HepG2 (cell line): ENCODE data around the gene PIK3R1. TPM values are rescaled to one million over a fixed set of nuclear protein-coding genes. Genes with fewer than 3 reads are reported as not detected.

ENCODE experiments used
- ARNT2 ChIP-seq: sonication (generic); formaldehyde crosslinking; IDR thresholded peaks from 2 replicates; pipeline ENCODE4 v1.8.0; 2022; ENCODE audit warnings: mild to moderate bottlenecking, low read depth, missing genetic modification reagents, moderate library complexity
- CEBPG ChIP-seq: IDR thresholded peaks from 2 replicates; pipeline ENCODE4 v1.6.1; 2016
- DNMT3B ChIP-seq: conservative IDR thresholded peaks from 2 replicates; pipeline ENCODE4 v1.6.1; 2016; ENCODE audit warnings: missing biosample characterization, control low read depth
- FOXJ3 ChIP-seq: sonication (generic); formaldehyde crosslinking; IDR thresholded peaks from 2 replicates; pipeline ENCODE4 v1.4.0; 2020; ENCODE audit warnings: missing genetic modification reagents, mild to moderate bottlenecking, borderline replicate concordance
- GATAD2A ChIP-seq: IDR thresholded peaks from 2 replicates; pipeline ENCODE4 v1.6.1; 2016
- HOXA3 ChIP-seq: sonication (generic); formaldehyde crosslinking; IDR thresholded peaks from 2 replicates; pipeline ENCODE4 v1.5.0; 2020; ENCODE audit warnings: missing genetic modification reagents
- KLF11 ChIP-seq: IDR thresholded peaks from 2 replicates; pipeline ENCODE4 v1.6.1; 2016; ENCODE audit warnings: missing compliant biosample characterization
- KMT2A ChIP-seq: sonication (generic); formaldehyde crosslinking; IDR thresholded peaks from 2 replicates; pipeline ENCODE4 v1.4.0; 2020; ENCODE audit warnings: missing genetic modification reagents
- MTERF4 ChIP-seq: sonication (generic); formaldehyde crosslinking; IDR thresholded peaks from 2 replicates; pipeline ENCODE4 v1.8.0; 2023; ENCODE audit warnings: mild to moderate bottlenecking, missing genetic modification reagents
- PHF5A ChIP-seq: IDR thresholded peaks from one replicate; pipeline ENCODE4 v1.6.1; 2018; ENCODE audit warnings: low read depth, missing genetic modification reagents; ENCODE audit not compliant: unreplicated experiment
- RXRB ChIP-seq: IDR thresholded peaks from 2 replicates; pipeline ENCODE4 v1.6.1; 2016; ENCODE audit warnings: borderline replicate concordance, missing genetic modification reagents, missing compliant biosample characterization
- YEATS4 ChIP-seq: sonication (generic); formaldehyde crosslinking; IDR thresholded peaks from 2 replicates; pipeline ENCODE4 v1.4.0; 2020; ENCODE audit warnings: missing genetic modification reagents, borderline replicate concordance
- ZBTB39 ChIP-seq: sonication (generic); formaldehyde crosslinking; IDR thresholded peaks from 2 replicates; pipeline ENCODE4 v1.5.0; 2020; ENCODE audit warnings: missing genetic modification reagents
- ZGPAT ChIP-seq: IDR thresholded peaks from 2 replicates; pipeline ENCODE4 v1.6.1; 2016; ENCODE audit warnings: mild to moderate bottlenecking
- ZNF441 ChIP-seq: sonication (generic); formaldehyde crosslinking; IDR thresholded peaks from 2 replicates; pipeline ENCODE4 v1.7.0; 2021; ENCODE audit warnings: missing genetic modification reagents, borderline replicate concordance
- ZNF574 ChIP-seq: sonication (generic); formaldehyde crosslinking; IDR thresholded peaks from 2 replicates; pipeline ENCODE4 v1.4.0; 2020; ENCODE audit warnings: missing genetic modification reagents
- ZNF609 ChIP-seq: sonication (generic); formaldehyde crosslinking; IDR thresholded peaks from 2 replicates; pipeline ENCODE4 v1.4.0; 2020; ENCODE audit warnings: mild to moderate bottlenecking, missing genetic modification reagents, borderline replicate concordance
- ZNF616 ChIP-seq: sonication (generic); formaldehyde crosslinking; IDR thresholded peaks from 2 replicates; pipeline ENCODE4 v1.5.0; 2020; ENCODE audit warnings: low read depth, mild to moderate bottlenecking, missing genetic modification reagents
- polyA plus RNA-seq, 8 experiments: library from polyadenylated mRNA; depleted of rRNA in 3 of 8; stranded (reverse) in 7 of 8; unstranded in 1 of 8; fragments of >200 nt; fragmentation: Illumina TruSeq in 4 of 8; extraction: Trizol in 4 of 8; gene quantifications; 2 replicates each; pipeline versions ENCODE4 v1.2.1 to v1.2.3, GENCODE V29; 2011 to 2016; ENCODE audit warnings: low read depth in 4 of 8, missing spikeins in 1 of 8, mixed read lengths in 1 of 8; ENCODE audit not compliant: insufficient read depth in 1 of 8
- total RNA-seq, 5 experiments: library from RNA; depleted of rRNA; stranded (reverse); fragments of >200 nt; fragmentation: Illumina TruSeq; extraction: Trizol; gene quantifications; 2 replicates each; pipeline ENCODE4 v1.2.3, GENCODE V29; 2016; ENCODE audit warnings: low read depth in 1 of 5

Gene PIK3R1
- total and polyA plus RNA-seq, 2 of the 13 experiments (the other 11 are each of a cell fraction or from before 2014, with no cell fraction given), result 8.4 to 21.3 TPM

- TF ChIP-seq ZNF609, result peak; percentile 94; the same call in 1 of the 2 replicates
- TF ChIP-seq FOXJ3 (CRISPR knock-in tag), result peak; percentile 94; the same call in 1 of the 2 replicates
- TF ChIP-seq ZBTB39, result peak; percentile 77; the same call in 1 of the 2 replicates
- TF ChIP-seq YEATS4 (CRISPR knock-in tag), result peak; percentile 48; the same call in 1 of the 2 replicates
- peak; percentile 81 for TF ChIP-seq ZNF574 (CRISPR knock-in tag)
- TF ChIP-seq RXRB (CRISPR knock-in tag), result peak; percentile 96
- TF ChIP-seq GATAD2A (CRISPR knock-in tag), result peak; percentile 99
- TF ChIP-seq ARNT2, result 0 out of 2 replicates have a peak, but pooled peaks have one; percentile 54
- 0 out of 2 replicates have a peak, but pooled peaks have one; percentile 31 for TF ChIP-seq DNMT3B
- TF ChIP-seq CEBPG (CRISPR knock-in tag), result peak; percentile 96
- no peak for TF ChIP-seq MTERF4 (CRISPR knock-in tag)
- TF ChIP-seq ZNF616 (CRISPR knock-in tag), result no peak
- TF ChIP-seq ZNF441 (CRISPR knock-in tag), result 0 out of 2 replicates have a peak, but pooled peaks have one; percentile 30
- peak; percentile 73; the same call in 1 of the 2 replicates for TF ChIP-seq KMT2A (CRISPR knock-in tag)
- peak; percentile 93 for TF ChIP-seq HOXA3 (CRISPR knock-in tag)
- TF ChIP-seq KLF11 (CRISPR knock-in tag), result 0 out of 2 replicates have a peak, but pooled peaks have one; percentile 69
- TF ChIP-seq ZGPAT (CRISPR knock-in tag), result peak; percentile 92
- peak; percentile 80 for TF ChIP-seq PHF5A (CRISPR knock-in tag)
These were observed 23.9 kb downstream of the PIK3R1 start (continued) for GRCh38 chr5:68239487-68239886.
